Measurements from ENCODE around the gene PPFIBP2.

PPFIBP2 gene
- long read RNA-seq, donor 1, partial matches to known transcripts: 0 of 7 reads
- long read RNA-seq, donor 1, other reads (novel, unspliced or antisense): 0 of 7 reads
- long read RNA-seq, donor 2: 0 reads
- long read RNA-seq, donor 3, partial matches to known transcripts: 0 of 1 reads
- long read RNA-seq, donor 3, other reads (novel, unspliced or antisense): 0 of 1 reads
- long read RNA-seq, donor 4, partial matches to known transcripts: 0 of 2 reads
- long read RNA-seq, donor 4, other reads (novel, unspliced or antisense): 0 of 2 reads
- long read RNA-seq, donor 5, partial matches to known transcripts: 0 of 2 reads
- long read RNA-seq, donor 5, other reads (novel, unspliced or antisense): 0 of 2 reads
- long read RNA-seq, donor 6, partial matches to known transcripts: 0 of 5 reads
- long read RNA-seq, donor 6, other reads (novel, unspliced or antisense): 0 of 5 reads
- long read RNA-seq, donor 7, partial matches to known transcripts: 0 of 2 reads
- long read RNA-seq, donor 7, other reads (novel, unspliced or antisense): 0 of 2 reads
- long read RNA-seq, donor 8, partial matches to known transcripts: 0 of 7 reads
- long read RNA-seq, donor 8, other reads (novel, unspliced or antisense): 0 of 7 reads

- peak; percentile 90 for DNase-seq
These were observed at the start of gene PPFIBP2 for GRCh38 chr11:7513234-7514098. TSS of gene PPFIBP2 (plus strand) at chr11:7513999. CDS start at chr11:7549476, 35,477 bp downstream.

- DNase-seq: no peak
These were observed 46.1 kb upstream of the PPFIBP2 start for GRCh38 chr11:7467652-7468051.

- no peak for DNase-seq
These were observed 44.4 kb upstream of the PPFIBP2 start for GRCh38 chr11:7469351-7469865.

- DNase-seq: no peak
These were observed 42.7 kb upstream of the PPFIBP2 start for GRCh38 chr11:7471071-7471470.

- DNase-seq: no peak
These were observed 40.1 kb upstream of the PPFIBP2 start for GRCh38 chr11:7473717-7474116.

- DNase-seq: no peak
These were observed 33.7 kb upstream of the PPFIBP2 start for GRCh38 chr11:7480113-7480512.

GRCh38 chr11:7484131-7484530, 29.7 kb upstream of the PPFIBP2 start:
- DNase-seq: no peak

DNA sequence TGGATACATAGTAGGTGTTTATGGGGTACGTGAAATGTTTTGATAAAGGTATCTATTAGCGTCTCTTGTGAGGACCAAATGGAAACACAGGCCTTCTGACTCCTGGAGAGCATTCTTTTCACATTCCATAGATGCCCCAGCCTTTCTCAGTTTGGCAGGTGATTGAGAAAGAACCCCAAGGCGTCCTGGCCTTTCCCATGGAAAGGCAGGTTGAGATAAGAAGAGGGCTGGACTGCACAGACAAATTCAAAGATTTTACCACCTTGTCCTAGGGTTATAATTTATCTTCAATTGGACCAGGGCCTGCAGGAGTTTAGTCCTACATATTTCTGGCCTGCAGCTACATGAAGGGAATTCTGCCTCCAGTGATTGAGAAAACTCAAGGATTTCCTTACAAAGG, 29.2 kb upstream of the PPFIBP2 start:
- peak; percentile 12 for DNase-seq

- peak; percentile 47 for DNase-seq
These were observed 28.4 kb upstream of the PPFIBP2 start, which contains the start of gene OLFML1 for GRCh38 chr11:7485186-7486097. TSS of gene OLFML1 (plus strand) at chr11:7485506. CDS start at chr11:7485876, 370 bp downstream.

DNA sequence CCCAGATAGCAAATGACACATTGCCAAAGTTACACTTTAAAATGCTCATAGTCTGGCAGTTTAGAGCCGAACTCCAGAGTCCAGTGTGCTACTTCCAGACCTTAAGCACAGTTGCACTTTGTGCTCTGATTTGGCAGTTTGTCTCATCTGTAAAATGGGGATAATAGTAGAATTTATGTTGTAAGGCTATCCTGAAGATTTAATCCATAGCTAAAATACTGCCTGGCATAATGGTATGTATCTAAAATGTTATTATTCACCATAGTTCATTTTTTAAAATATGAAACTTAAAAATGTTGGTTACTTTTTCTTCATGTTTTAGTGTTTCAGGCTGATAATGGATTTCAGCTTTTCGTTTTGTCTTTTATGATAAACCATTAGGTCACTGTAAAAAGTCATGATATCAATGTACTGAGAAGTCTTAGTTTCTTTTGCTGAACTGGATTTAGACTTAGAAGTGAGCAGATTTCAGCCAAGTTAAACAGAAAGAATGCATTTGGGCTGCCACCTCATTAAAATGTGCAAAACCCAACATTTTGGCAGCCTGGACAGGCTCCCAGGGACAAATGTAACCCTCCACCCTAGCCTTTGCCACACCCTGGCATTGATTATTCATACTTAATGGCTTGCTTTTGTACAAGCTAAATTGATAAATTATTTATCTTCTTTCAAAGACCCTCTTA, 27.6 kb upstream of the PPFIBP2 start:
- no peak for DNase-seq

DNA sequence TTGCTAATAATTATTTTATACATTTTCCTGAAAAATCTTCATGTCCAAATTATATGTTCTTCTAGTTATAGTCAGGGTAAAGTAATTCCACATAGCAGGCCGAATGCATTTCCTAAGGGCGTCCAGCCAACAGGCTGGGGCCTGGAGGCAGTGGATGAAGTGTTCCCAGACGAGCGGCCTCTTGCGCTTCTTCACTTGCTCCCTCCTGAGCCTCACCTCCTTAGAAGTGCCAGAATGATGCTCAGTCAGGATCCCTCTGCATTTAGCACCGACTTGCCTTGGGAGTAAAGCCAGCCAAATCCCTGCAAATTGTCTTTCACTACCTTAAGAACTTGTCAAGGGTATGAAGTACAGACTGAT, 27.0 kb upstream of the PPFIBP2 start:
- DNase-seq: no peak

DNA sequence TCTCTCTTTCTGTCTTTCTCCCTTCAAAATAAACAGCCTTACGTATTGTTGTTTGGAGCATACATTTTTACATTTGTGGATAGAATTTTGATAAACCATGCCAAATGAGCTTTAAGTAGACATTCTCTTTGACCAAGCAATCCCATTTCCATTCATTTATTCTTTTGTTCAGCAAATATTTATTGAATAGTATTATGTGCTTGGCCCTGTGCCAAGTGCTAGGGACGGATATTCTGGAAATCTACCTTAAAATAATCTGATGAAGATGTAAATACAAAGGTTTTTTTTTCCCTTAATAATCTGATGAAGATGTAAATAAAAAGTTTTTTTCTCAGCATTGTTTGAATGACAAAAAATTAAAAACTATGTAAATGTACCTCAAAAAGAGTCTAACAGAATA, 26.4 kb upstream of the PPFIBP2 start:
- no peak for DNase-seq

- DNase-seq: no peak
These were observed 25.1 kb upstream of the PPFIBP2 start for GRCh38 chr11:7488681-7489080.

- no peak for DNase-seq
These were observed 24.4 kb upstream of the PPFIBP2 start for GRCh38 chr11:7489376-7489775.

- no peak for DNase-seq
These were observed 23.7 kb upstream of the PPFIBP2 start for GRCh38 chr11:7490054-7490453.

- DNase-seq: no peak
These were observed 23.3 kb upstream of the PPFIBP2 start for GRCh38 chr11:7490535-7490934.

DNA sequence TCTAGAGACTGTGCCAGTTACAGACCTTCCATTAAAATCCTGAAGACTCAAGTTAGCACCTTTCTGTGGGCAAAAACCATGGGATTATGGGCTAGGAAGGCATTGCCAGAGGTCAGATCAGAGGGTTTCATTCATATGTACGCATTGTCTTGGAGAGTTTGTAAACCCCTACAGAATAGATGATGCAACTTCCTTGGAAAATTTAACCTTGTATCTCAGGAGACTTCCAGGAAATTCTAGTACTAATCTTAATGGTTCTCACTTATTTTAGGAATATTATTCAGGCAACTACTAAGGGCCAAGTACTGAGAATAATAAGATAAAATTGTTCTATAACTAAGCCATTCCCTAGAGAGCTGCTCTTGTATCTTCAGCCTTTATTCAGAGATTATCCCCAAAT, 21.5 kb upstream of the PPFIBP2 start:
- DNase-seq: no peak

- no peak for DNase-seq
These were observed 20.1 kb upstream of the PPFIBP2 start for GRCh38 chr11:7493670-7494069.

DNA sequence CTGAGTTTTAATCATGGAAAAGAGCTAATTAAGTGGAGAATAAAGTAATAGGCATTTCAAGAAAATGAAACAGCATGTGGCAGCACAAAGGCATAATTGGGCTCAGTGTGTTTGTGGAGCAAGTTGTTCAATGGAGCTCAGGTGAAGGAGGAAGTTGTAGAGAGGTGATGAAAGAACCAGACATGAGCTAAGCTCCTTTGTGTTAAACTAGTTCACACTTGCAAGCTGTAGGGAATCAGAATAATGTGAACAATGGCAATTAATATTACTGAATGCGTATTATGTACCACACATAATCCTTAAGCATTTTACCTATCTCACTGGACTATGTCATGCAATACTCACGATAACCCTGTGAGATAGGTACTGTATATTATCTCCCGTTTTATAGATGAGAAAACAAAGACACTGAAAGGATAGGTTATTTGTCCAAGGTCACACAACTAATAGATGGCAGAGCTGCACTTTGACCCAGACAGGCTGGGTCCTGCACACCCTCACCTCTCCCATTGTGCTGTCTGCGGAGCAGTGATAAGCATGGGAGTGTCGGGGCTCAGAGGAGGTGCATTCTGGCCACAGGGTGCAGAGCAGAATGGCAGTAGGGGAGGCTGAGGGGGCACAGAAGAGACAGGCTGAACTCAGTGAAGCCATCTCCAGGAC, 19.6 kb upstream of the PPFIBP2 start:
- no peak for DNase-seq

GRCh38 chr11:7495882-7496551, 17.8 kb upstream of the PPFIBP2 start:
- no peak for DNase-seq
